Measurements from ENCODE around the gene TTC21B.
"Not testable (repeated sequence)": the region's sequence is repeated elsewhere in the genome, so short reads cannot be mapped to it uniquely, and the experiment has no call there.

Gene TTC21B

DNA sequence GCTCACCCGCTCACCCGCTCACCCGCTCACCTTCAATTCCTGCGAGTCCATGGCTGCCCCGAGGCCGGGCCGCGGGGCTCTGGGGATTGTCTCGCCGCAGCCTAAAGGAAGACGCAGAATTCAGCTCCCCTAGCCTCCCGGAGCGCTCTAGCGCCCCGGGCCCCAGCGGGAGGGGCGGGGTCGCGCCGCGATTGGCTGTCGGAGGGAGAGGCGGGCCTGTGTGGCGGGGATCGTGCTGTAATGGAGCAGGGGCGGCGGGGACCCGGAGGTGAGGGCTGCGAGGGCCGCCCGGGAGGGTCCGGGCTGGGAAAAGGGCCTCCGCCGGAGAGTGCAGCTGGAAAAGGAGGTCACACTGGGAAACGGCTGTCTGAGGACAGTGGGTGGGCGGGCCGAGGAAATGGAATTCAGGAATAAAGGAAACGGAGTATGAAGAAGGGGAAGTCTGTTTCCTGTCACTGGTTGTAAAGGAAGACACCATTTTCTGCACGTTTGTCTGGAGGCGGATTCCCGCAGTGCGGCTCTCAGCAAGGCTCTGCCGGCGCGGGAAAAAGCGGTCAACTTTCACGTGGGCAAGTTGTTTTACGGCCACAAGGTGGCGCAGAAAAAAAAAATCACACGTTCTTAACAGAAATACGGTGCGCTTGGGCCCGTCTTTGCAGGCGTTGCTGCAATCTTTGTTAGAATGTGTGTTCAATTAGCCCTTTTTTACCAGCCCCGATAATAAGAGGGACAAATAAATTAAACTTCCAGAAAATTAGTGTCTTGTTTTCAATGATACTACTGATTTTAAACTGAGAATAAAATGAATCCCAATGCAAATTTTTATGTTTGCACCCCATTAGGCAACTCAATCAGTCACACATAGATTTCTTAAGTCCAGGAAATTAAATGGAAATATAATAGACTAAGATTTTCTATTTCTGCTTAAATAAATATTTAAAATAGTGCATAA lies at the start of gene TTC21B:
Gene TTC21B, minus strand, starts transcription at position 122 of the 952 bp plus-strand sequence. Its CDS starts 71 bp downstream, at position 51.
- DNase-seq: peak; percentile 95

DNA sequence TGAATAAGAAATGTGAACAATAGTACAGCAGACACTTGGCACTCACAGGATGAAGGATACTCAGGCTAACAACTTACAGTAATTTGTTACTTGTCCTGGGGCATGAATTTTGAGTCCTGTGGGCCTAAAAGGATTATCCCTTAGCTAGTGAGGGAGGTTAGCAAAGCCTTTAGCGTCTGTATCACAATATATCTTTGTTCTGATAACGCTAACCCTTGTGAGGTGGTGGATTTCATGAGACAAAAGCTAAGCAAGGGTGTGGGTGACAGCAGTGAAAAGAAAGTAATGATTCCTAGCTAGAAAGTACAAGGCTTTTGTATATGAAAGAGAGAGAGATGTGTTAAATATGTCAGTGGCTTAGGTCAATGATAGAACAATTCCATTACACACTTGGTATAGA lies 46.8 kb upstream of the TTC21B start:
- no peak for DNase-seq

DNA sequence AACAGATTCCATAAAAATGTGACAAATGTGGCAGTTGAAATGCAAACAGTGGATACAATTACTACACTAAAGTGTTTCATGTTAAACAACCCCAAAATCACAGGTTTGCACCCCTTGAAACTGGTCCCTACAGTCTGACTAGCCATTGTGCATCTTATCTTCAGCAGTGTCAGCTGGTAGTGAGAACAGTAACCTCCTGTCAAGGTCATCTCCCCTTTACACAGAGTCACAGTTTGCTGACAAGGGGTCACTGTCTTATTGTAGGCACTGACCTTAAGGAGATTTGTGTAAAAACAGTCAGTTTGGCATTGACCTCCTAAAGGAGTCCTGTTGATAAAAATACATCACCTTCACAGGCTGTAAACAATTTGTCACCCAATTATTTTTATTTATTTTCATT lies 37.3 kb upstream of the TTC21B start:
- DNase-seq: no peak

DNA sequence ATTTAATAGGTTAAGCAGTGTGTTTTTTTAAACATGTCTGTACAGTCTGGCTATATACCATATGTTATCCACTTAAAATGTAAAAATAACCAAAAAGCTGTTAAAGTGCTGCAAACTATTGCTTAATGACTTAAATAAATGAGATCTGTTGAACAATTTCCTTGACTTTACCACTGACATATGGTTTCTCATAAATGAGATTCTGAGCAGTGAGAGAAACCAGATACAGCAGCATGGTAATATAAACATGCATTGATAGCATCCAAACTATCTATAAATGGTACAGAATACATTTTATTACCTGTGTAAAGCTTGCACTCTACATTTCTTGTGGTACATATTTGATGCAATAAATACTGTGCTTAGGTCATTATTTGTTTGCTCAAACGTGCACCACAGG lies 36.3 kb upstream of the TTC21B start:
- no peak for DNase-seq

DNA sequence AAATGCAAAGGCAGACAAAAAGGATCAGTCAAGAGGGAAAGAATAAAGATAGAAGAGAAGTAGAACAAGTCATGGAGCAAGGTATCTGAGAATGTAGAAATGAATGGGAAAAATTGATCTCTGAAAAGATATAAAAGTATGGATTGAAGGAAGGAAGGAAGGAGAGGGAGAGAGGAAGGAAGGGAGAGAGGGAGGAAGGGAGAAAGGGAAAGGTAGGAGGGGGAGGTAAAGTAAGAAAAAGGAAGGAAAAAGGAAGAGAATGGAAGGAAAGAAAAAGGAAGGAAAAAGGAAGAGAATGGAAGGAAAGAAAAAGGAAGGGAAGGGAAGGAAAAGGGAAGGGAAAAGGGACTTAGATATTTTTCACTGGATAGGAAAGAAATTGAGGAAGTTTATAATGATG lies 31.5 kb upstream of the TTC21B start:
- no peak for DNase-seq

DNA sequence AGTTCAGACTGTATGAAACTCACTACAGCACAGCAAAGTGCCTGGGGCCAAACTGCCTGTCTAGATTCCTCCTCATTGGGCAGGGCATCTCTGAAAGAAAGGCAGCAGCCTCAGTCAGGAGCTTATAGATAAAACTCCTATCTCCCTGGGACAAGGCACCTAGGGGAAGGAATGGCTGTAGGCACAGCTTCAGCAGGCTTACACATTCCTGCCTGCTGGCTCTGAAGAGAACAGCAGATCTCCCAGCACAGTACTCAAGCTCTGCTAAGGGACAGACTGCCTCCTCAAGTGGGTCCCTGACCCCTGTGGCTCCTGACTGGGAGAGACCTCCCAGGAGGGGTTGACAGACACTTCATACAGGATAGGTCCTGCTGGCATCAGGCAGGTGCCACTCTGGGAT lies 18.6 kb upstream of the TTC21B start:
- DNase-seq: not testable (repeated sequence)

DNA sequence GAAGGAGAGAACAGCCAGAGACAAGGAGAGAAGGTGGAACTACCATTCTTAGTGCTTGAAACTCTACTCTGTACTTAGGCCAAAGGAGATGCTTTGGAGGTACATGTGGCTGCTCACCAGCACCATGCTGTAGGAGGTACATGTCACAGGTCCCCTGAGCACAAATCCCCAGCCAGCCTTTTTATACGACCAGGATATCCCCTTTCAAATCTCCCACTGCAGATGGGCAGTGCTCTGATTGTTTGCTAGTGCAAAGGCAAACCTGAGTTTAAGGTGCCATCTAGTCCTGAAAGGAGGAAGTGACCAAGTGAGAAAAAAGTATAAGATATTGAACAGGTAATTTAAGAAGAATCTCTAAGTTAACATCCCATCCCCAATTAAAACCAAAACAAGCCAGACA lies 17.1 kb upstream of the TTC21B start:
- DNase-seq: no peak

DNA sequence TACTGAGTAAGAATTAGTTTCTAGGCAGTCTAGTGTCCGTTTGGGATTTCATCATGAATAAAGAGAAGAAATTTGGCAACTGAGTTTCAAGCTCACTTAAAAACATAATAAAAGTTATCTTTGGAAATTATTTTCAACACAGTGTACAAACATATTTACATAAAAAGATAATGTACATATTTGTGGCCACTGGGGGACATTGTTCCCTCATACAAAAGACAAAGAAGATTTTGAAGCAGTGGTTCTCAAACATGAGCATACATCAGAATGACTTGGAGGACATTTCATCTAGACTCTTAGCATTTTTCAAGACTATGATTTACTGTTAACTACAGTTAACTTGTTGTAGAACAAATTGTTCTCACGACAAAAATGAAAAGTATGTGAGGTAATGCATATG lies 15.7 kb upstream of the TTC21B start:
- DNase-seq: no peak

DNA sequence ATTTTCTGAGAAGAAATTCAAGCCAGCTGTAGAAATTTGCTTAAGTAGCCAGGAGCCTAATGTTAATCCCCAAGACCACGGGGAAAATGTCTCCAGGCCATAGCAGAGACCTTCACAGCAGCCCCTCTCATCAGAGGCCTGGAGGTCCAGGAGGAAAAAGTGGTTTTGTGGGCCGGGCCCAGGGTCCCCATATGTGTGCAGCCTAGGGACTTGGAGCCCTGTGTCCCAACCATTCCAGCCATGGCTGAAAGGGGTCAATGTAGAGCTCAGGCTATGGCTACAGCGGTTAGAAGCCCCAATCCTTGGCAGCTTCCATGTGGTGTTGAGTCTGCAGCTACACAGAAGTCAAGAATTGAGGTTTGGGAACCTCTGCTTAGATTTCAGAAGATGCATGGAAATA lies 14.2 kb upstream of the TTC21B start:
- no peak for DNase-seq

DNA sequence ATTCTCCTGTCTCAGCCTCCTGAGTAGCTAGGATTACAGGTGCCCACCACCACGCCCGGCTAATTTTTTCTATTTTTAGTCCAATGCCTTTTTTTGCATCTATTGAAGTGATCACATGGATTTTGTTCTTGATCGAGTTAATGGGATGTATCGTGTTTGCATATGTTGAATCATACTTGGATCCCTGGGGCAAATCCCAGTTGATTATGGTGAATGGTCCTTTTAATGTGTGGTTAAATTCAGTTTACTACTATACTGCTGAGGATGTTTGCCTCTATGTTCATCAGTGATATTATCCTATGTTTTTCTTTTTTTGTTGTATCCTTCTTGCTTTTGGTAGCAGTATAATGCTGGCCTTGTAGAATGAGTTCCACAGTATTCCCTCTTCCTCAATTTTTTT lies 8.2 kb upstream of the TTC21B start:
- no peak for DNase-seq

DNA sequence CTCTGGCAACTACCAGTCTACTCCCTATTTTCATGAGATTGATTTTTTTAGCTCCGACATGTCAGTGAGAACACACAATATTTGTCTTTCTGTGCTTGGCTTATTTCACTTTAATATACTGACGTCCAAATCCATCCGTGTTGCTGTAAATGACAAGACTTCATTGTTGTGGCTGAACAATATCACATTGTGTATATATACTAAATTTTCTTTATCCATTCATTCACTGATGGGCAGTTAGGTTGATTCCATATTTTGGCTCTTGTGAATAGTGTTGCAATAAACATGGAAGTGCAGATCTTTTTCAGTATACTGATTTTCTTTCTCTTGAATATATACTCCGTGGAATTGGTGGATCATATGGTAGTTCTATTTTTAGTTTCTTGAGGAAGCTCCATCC lies 5.8 kb upstream of the TTC21B start:
- no peak for DNase-seq

DNA sequence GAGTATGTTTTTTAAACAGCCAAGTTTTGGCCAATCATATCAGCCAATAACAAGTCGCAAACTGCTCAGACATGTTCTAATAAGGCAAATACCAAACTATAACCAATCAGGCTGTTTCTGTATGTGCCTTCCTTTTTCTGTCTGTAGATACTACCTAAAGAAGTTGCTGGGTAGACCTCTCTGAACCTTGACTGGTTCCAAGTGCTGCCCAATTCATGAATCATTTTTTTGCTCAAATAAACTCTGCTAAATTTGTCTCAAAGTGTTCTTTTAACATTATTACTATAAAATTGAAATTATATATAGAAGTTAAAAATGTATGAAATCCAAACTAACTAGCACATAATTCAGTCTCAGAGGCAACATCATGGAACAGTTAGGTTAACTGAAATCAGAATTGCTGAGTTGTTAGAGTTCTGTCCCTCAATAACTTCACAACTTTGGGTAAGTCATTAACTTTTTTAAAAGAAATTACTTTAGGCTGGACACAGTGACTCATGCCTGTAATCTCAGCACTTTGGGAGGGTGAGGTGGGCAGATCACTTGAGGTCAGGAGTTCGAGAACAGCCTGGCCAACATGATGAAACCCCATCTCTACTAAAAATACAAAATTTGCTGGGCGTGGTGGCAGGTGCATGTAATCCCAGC lies 4.9 kb upstream of the TTC21B start:
- DNase-seq: no peak

DNA sequence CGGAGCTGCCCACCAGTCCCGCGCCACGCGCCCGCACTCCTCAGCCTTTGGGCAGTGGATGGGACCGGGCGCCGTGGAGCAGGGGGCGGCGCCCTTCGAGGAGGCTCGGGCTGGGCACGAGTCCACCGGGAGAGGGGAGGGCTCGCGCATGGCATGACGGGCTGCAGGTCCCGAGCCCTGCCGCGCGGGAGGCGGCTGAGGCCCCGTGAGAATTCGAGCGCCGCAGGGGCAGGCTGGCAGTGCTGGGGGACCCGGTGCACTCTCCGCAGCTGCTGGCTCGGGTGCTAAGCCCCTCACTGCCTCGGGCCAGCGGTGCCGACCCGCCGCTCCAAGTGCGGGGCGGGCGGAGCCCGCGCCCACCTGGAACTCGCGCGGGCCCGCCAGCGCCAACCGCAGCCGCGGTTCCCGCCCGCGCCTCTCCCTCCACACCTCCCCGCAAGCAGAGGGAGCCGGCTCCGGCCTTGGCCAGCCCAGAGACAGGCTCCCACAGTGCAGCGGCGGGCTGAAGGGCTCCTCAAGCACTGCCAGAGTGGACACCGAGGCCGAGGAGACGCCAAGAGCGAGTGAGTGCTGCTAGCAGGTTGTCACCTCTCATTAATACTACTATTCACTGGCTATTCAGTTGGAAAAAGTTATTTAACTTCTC lies 3.6 kb upstream of the TTC21B start:
- no peak for DNase-seq

DNA sequence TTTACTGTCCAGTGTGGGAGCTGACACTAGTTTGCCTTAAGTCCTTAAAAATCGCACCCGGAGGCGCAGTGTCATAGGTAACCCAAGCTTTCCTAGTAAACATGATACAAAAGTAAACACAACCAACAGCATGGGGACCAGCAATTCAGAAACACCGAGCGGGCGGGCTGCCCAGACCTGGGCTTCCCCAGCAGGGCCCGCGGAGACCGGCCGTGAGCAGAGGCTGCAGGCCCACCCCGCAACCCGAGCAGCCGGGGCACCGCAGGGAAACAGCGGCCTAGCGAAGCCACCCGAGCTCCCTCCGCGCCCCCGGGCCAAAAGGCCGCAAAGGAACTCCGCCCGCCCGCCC lies 296 bp downstream of the TTC21B start:
- no peak for DNase-seq

DNA sequence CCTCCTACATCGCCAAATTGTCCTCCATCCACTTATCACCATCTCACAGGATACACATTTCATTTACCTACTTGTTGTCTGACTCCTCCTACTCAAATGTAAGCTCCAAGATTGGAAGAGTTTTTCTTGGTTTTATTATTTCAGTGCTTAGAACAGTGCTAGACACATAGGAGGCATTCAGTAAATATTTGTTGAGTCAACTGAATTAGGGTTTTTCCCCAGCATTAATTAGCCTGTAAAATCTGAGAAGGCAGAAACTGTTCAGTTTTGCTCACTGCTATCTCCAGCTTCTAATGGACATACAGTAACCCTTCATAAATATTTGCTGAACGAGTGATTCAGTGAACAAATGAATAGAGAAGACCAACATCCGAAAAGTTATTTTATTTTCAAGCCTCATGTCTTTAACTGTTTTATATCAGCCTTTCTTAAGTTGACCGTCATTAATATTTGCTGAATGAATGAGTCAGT lies 800 bp downstream of the TTC21B start:
- DNase-seq: no peak

DNA sequence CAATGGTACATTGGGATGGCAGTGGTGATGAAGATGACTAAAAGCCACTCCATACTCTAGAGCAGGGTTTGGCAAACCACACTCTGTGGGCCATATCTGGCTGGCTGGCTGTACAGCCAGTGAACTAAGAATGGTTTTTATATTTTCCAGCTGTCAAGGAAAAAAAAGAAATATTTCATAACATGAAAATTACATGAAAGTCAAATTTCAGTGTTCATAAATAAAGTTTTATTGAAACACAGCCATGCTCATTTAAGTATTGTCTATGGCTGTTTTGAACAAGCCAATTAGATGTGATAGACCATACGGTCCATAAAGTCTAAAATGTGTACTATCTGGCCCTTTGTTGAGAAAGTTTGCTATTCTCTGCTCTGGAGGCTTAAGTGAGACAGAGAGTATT lies 1.5 kb downstream of the TTC21B start:
- DNase-seq: no peak

DNA sequence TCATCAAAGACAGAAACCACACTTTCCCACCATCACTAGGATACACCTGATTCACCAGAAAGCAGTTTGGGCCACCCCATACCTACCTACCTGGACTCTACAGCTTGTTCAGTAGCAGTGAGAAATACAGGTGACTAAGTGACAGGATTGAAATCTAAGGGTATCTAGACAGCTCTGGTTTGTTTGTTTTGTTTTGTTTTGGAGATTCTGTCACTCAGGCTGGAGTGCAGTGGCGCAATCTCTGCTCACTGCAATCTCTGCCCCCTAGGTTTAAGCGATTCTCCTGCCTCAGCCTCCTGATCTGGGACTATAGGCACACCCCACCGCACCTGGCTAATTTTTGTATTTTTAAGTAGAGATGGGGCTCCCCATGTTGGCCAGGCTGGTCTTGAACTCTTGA lies 3.1 kb downstream of the TTC21B start:
- DNase-seq: no peak

DNA sequence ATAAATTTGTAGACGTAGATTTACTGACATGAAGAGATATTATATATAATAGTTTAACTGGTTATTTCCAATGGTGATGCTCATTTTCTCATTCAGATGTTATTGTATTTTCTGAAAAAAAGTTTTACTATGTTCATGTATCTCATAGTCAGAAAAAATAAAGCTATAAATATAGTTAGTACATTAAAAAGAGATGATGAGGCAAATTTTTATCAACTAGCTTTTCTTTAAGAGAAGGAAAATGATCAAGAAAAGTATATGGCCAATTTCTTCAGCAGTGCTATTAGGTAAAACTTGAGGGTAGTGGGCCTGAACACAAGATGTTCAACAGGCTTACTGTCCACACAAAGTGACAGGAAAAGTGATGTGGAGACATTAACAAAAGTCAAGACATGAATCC lies 11.7 kb downstream of the TTC21B start:
- no peak for DNase-seq

DNA sequence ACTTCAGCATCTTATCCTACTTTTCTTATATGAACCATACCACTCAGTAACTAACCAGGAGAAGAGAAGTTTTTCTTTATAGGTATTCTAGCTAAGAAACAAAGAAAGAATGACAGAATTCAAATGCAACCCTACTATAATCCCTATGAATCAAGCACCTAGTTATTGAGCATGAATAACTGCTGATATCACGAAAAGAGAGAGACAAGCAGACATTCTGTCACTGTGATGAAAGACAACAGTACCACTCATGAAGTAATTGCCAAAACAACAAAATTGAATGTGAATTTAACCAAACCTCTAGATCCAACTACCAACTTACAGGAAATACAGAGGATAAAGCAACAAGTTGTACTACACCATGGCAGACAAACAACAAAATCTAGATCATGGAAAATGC lies 15.3 kb downstream of the TTC21B start:
- DNase-seq: no peak

DNA sequence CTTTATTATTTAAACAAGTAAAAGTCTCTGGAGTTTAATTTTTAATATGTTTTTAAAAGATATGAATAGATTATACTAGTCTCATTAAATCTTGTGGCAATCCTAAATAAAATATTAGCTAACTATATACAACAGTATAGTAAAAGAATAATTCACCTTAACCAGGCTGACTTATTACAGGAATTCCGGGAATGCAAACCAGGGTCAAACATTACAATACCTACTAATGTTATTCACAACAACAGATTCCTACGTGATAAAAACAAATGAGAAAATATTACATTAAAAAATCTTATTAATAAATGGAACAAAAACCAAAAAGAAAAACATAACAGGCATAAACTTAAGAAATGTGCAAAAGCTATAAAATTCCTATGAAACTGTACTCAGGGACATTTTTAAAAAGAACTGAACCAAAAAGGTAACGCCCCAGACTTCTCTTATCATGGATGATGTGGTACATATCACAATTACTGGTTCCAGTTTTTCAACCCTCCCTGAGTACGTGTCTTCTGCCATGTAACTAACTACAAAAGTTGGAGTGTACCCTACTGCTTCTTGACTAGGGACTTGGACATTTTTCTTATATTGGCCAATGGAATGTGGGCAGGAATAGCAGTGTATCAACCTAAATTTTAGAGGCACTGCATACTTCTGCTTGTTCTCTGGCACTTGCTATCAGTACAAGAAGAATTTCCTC lies 20.2 kb downstream of the TTC21B start:
- no peak for DNase-seq

DNA sequence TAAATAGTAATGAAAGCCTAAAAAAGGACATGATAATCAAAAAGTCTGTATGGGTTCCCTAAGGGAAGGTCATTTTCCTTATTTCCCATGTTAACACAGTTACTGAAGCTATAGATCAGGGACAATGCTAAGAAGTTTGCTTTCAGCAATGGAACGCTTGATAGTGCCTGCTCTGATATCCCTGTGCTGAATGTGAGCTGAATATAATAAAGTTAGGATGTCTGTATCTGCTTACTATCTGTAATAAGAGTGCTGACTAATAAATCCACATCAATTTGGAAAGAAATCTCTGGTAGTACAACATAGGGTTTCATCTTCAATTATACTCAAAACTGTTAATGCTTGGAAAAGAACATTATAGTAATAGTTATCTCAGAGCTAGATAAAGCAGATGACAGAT lies 25.8 kb downstream of the TTC21B start:
- DNase-seq: no peak

DNA sequence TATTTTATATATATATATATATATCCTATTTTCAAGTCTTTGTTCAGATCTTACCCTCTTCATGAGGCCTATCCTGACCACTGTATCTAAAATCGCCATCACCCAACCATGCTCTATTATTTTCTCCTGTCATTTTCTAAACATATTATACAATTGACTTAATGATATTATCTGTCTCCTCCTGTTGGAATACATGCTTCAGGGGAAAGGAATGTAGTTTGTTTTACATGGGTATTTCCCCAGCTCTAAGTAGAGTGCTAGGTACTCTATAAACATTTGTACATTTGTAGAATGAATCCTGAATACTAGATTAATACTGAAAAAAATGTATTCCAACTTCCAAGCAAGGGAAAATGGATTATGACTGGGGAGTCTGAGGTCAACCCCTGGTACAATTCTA lies 26.2 kb downstream of the TTC21B start:
- DNase-seq: no peak

DNA sequence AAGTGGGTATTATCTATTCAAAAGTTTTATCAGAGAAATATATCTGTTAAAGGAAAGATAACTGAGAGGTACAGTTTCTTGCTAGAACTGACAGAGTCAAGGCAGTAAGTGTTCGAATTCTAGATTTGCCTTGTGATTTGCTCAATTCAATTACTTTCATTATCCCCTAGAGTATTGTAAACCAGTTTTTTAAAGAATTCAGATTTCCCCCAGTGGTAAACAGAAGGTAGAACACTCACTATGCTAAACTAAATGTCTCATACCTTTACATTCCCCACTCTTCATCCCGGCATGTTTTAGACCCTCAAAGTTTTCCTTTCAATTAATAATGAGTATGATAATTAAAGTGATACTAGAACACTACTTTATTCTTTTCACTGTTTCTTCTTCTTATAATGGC lies 28.6 kb downstream of the TTC21B start:
- DNase-seq: no peak

All from activated T-cell treated with anti-CD3 and anti-CD28 coated beads, Interleukin-2, amount 50 U/mL, for 1 hour (primary cell).